Thyroid gland (tissue), 4 donors: Measurements from ENCODE around the gene ZFP37.
"Not testable (repeated sequence)": the region's sequence is repeated elsewhere in the genome, so short reads cannot be mapped to it uniquely, and the experiment has no call there.

Experiments
- POLR2A ChIP-seq, 2 donors: fragments of 450-650 bp; IDR thresholded peaks; one replicate each; pipeline ENCODE4 v1.6.1; 2017; ENCODE audit warnings: antibody characterized with exemption in 2 of 2, mild to moderate bottlenecking in 2 of 2, moderate library complexity in 1 of 2
- TF ChIP-seq, protein P1 (sequence below), 6 experiments: fragments of 200-600 bp in 3 of 6; fragments of 450-650 bp in 3 of 6; sonication (generic) in 3 of 6; IDR thresholded peaks; one replicate each; pipeline ENCODE4 v1.5.1; 2016 to 2019; ENCODE audit warnings: antibody characterized with exemption in 6 of 6, mild to moderate bottlenecking in 2 of 6, inconsistent platforms in 1 of 6, moderate library complexity in 1 of 6

DNA sequence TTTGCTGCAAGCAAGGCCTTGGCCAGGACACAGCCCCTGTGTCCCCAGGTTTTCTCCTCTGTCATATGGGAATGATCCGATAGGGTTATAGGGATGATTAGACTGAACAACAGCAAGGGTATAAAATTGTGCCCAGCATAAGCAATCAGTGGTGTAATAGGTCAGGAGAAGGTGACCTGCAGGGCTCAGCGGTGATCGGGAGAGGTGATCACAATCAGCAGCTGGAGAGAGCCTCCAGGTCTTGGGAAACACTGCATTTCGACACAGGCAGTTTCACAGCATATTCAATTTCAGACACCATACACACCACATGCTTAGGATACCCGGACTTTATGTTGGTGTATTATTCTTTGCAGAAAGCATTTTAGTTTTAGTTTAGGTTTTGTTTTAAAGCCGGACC is 48.8 kb upstream of the ZFP37 start:
- not testable (repeated sequence) for TF ChIP-seq POLR2A (IDR thresholded peaks at IDR 0.05)
- TF ChIP-seq, protein P1, sequence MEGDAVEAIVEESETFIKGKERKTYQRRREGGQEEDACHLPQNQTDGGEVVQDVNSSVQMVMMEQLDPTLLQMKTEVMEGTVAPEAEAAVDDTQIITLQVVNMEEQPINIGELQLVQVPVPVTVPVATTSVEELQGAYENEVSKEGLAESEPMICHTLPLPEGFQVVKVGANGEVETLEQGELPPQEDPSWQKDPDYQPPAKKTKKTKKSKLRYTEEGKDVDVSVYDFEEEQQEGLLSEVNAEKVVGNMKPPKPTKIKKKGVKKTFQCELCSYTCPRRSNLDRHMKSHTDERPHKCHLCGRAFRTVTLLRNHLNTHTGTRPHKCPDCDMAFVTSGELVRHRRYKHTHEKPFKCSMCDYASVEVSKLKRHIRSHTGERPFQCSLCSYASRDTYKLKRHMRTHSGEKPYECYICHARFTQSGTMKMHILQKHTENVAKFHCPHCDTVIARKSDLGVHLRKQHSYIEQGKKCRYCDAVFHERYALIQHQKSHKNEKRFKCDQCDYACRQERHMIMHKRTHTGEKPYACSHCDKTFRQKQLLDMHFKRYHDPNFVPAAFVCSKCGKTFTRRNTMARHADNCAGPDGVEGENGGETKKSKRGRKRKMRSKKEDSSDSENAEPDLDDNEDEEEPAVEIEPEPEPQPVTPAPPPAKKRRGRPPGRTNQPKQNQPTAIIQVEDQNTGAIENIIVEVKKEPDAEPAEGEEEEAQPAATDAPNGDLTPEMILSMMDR (IDR thresholded peaks at IDR 0.05) = not testable (repeated sequence)
